Pulmonary artery endothelial cell (primary cell): ENCODE data around the gene PWP2. TPM values are rescaled to one million over a fixed set of nuclear protein-coding genes. Genes with fewer than 3 reads are reported as not detected.
"Not testable (repeated sequence)": the region's sequence is repeated elsewhere in the genome, so short reads cannot be mapped to it uniquely, and the experiment has no call there.

Experiments used
- DNase-seq: peaks from one replicate; pipeline ENCODE4 v3.0.0-alpha.2; 2011; ENCODE audit warnings: low read depth, low spot score
- total RNA-seq: library from RNA; depleted of rRNA; stranded (reverse); fragments of >200 nt; gene quantifications from 2 replicates; pipeline ENCODE4 v1.2.3, GENCODE V29; 2014

Gene PWP2
- total RNA-seq, 1 donor from 2014 or later, result 6.3 TPM

DNA sequence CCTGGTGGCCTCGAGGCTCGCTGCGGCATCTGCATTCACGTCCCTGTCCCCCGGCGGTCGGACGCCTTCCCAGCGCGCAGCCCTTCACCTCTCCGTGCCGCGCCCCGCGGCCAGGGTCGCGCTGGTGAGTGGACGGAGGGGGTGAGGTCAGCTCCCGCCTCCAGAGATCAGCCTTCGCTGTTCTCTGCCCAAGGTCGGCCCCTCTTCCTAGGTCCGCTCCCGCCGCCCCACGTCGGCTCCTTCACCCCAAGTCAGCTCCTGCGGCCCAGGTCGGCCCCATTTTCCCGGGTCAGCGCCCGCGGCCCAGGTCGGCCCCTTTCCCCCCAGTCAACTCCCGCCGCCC is 26.5 kb downstream of the PWP2 start:
- DNase-seq, result not testable (repeated sequence)

DNA sequence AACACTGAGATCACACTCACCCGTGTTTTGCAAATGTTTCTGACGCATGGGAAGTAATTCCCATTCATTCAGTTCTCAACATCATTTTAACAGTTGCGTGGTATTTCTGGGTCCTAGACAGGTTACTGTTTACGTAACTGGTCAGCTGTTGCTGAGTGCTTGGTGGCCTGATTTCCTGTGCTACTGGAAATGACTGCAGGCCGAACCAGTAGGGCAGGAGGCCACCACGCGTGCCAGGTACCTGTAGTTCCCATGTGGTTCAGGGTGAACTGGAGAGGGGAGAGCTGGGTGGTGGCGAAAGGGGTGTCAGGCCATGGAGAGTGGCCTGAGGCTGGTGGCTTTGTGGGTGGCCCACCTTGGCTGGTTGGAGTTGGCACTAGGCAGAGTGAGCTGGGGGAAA is 27.5 kb downstream of the PWP2 start:
- DNase-seq, result not testable (repeated sequence)

DNA sequence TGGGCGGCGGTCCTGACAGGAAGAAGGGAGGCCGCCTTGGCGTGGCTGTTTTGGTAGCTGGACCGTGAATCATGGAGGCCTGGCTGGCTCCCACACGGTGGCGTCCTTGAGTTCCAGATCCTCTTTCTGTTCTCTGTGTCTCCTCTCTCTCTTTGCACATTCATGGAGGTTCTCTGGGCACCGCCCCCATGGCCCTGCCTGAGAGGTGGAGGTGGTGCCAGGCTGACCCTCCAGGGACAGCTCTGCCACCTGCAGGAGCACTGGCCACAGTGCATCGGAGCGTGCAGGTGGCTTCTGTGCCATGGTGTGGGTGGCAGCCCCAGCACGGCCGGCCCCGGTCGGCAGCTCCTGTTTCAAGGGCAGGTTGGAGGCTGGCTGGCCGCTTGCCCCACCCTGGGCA is 30.8 kb downstream of the PWP2 start:
- DNase-seq, result not testable (repeated sequence)

DNA sequence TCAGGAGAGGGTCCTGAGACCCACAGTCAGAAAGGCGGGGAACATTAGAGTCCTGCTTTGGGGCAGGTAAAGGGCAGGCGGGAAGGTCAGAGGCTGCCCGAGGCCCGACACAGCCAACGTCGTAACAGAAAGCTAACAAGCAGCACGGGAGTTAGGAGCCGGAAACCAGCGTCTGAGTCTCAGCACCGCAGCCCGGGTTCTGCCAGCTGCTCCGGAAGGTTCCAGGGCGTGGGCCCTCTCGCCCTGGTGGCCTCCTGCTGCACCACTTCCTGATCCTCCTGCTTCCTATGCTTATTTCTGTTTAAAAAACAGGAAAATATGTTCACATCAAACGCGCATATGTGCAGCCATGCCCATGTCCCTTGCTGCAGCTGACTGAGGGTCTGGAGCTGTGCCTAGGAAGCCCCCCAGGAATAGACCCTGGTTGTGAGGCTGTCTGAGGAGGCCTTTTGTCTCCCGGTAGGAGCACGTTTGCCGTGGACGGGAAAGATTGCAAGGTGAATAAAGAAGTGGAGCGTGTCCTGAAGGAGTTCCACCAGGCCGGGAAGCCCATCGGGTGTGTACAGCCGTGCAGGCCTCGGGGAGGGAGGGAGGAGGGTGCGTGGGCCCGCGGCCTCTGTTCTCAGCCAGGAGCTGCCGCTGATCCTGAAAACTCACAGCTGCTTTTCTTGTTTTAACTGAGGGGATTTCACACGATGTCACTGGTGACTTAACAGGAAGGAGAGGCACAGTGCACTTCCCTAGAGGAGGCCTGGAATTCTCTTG is 32.8 kb downstream of the PWP2 start:
- DNase-seq, result not testable (repeated sequence)

DNA sequence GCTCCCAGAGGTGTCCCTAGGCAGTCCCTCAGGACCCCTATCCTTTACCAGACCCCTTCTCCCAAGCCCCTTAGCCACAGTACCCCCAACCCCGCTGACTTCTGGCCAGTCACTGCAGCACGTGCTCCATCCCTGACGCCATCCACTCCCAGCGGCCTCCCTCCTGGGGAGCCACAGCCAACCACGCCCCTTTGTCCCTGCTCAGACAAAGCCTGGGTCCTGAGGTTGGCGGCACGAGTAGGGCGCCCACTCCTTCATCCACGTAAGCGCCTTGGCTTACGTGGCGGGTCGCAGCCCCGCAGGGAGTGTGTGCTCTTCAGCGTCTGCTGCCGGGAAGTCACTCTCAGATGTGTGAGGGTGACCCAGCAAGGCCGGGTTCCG is 33.3 kb downstream of the PWP2 start:
- DNase-seq, result not testable (repeated sequence)

DNA sequence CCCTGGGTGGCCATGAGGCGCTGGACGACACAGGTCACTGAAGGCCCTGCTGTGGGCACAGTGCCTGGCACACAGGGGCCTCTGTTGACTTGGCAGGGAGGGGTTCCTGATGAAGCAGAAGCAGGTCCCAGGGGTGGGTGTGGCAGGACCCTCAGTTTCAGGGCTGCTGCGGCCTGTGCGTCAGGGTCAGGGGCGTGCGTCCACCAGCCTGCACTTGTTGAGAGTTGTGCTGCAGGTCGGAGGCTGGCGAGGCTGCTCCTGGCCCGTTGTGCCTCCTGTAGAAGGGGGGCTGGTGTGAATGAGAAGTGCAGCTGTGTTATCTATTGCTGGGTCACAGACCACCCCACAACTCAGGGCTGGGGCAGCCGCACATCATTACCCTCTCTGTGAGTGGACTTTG is 35.3 kb downstream of the PWP2 start:
- DNase-seq, result not testable (repeated sequence)

DNA sequence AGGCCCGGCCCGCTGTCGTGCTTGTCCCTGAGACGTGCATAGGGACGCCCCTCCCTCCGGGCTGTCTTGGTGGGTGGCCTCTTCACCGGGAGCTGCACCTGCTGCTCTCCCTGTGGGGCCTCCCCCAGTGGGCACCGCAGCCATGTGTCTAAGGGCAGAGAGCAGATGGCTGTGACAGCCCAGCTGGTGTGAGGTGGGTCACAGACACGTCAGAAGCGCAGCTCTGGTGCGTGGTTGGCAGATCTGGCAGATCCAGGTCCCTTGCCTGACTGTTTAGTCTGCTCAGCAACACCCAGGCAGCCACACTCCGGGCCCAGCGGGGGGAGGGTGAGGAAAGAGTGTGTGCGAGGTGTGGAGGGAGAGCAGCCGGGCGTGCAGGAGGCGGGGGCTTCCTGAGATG is 36.2 kb downstream of the PWP2 start:
- not testable (repeated sequence) for DNase-seq

DNA sequence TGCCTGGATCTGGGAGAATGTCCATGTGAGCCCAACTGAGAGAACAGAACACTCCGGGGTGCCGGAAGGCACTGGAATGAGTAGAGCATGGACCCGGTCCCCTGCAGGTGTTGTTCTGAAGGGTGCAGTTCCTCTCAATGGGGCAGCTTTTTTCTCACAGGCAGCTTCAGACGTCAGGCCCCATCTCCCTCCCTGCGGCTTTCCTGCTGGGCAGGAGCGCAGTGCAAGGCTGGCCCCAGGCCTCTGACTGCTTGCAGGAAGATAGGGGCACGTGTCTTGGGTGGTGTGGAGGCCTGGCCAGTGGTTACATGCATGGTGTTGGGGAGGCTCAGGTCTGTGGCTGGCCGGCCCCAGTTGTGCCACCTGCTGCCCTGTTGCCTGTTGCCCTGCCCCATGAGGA is 36.8 kb downstream of the PWP2 start:
- not testable (repeated sequence) for DNase-seq

DNA sequence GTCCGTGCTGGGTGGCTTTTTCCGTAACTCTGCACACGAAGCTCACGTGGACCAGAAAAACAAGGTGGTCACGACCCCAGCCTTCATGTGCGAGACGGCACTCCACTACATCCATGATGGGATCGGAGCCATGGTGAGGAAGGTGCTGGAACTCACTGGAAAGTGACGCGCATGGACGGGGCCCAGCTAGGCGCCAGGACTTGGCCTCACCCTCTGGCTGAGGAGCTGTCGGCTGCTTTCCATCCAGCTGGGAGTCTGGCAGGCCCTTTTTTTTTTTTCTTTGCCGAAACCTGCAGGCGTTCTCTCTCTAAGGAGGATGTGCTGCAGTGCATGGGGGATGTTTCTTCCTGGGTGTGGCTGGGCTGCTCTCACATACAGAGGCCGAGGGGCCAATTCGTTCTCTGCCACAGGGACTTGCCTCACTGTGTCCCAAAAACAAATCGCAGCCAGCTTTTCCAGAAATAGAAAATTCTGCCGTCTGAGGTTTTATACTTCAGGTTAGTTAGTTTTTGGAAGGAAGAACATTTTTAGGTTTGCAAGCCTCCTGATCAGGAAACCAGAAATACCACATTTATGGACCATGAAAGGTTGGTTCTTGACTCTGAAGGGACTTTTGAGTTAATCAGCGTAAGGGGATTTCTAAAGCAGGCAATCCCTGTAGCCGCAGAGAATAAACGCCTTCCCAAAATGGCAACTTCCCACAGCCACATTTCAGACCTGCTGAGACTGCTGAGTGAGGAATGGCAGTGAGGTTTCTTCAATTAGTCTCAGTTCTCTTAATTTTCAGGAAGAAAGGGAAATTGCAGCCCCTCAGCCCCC is 37.8 kb downstream of the PWP2 start:
- DNase-seq, result not testable (repeated sequence)

DNA sequence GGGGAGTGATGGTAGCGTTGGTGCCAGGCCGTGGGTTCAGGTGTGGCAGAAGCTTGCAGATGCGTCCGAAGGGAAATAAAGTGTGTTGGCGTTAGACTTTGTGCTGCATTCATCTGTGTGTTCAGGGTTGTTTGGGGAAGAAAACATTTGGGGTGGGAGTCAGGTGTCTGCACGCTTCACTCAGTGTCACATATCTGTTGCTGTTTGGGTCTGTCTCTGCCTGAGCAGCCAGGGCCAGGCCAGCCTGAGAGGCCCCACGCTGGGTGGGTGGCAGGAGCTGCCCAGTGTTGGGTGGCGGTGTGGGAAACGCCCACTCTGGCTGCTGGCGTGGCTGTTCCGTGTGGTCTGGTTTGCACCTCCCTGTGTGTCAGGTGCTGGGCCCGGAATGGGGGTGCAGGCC is 38.4 kb downstream of the PWP2 start:
- DNase-seq, result not testable (repeated sequence)

DNA sequence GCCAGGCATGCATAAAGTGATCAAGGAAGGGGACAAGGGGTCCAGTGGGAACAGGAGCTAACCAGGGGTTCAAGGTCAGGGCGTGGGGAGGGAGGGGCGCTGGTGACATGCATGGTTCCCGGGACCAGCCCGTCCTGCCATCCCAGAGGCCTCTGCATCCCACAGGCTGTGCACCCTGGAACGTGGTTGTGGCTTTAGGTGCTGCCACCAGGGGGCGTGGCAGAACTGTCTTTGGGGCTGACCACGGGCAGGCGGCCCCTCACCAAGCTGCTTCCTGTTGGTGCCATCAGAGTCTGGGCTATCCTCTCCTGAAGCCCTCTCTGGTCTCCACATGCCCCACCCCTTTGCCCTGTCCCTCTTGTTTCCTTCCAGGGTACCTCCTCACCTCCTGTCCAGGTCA is 39.9 kb downstream of the PWP2 start:
- DNase-seq, result not testable (repeated sequence)

DNA sequence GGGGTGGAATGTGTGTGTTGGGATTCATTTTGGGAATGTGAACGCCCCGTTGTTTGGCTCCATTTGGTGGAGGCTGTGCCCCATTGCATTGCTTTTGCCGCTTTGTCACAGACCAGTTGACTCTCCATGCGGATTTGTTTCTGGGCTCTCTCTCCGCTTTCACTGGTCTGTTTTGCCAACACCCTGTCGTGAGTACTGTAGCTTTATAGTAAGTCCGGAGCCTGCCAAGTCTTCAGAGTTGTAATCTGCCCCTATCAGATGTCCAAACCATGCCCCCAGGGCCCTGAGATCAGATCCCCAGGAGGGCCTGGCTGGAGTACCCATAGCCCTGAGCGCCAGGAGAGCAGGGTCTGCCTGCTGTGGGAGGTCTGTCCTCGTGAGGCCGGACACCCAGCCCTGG is 43.1 kb downstream of the PWP2 start:
- DNase-seq, result not testable (repeated sequence)

DNA sequence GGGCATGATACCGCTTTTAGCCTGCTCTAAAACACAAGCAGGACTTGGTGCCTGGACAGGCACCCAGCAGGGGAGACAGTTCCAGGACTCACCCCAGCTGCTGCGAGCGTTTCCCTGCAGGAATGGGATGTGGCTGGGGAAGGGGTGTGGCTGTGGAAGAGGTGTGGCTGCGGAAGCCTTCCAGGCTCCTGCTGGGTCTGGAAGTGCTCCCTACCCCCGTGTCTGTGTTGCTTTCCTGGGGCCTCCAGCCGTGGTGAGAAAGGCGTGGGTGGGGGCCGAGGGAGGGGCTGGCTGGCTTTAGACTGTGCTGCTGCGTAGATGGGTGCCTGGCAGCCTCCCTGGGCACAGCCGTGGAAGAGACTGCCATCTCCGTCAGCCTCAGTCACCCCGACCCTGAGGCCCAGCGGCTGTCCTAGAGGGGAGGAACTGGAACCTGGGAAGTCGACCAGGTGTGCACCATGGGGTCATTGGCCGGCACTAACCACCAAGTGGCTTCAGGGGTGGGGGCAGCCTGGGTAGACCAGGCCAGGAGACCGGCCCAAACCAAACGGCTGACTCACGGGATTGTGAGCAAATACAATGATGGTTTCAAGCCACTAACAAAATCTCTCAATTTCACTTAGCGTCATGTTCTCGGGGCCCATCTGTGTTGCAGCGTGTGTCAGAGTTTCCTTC is 46.2 kb downstream of the PWP2 start:
- DNase-seq, result not testable (repeated sequence)

DNA sequence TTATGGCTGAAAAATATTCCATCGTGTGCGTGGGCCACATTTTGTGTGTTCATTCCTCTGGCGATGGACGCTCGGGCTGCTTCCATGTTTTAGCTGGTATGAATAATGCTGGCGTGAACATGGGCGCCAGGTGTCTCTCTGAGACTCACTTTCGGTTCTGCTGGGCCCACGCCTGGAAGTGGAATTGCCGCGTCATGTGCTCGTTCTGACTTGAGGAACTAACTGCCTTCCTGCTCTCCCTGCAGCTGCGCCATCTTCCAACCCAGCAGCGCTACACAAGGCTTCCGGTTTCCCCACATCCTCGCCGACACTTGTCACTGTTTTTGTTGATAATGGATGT is 46.7 kb downstream of the PWP2 start:
- DNase-seq, result not testable (repeated sequence)

DNA sequence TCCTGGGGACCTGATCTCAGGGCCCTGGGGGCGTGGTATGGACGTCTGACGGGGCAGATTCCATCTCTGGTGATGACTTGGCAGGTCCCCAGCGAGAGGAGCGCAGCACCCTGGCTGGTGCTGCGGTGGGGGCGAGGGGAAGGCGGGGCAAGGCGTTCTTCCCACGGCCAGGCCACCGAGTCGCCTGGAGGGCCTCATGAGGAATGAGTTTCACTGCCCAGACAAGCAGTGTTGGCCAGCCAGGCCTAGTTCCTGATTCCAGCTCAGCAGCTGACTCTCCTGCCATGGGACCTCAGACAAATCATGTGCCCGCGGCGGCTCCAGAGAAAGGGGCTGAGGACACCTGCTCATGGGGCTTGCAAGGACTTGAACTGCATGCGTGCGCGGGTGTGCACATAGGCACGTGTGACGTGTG is 47.6 kb downstream of the PWP2 start:
- DNase-seq, result not testable (repeated sequence)

DNA sequence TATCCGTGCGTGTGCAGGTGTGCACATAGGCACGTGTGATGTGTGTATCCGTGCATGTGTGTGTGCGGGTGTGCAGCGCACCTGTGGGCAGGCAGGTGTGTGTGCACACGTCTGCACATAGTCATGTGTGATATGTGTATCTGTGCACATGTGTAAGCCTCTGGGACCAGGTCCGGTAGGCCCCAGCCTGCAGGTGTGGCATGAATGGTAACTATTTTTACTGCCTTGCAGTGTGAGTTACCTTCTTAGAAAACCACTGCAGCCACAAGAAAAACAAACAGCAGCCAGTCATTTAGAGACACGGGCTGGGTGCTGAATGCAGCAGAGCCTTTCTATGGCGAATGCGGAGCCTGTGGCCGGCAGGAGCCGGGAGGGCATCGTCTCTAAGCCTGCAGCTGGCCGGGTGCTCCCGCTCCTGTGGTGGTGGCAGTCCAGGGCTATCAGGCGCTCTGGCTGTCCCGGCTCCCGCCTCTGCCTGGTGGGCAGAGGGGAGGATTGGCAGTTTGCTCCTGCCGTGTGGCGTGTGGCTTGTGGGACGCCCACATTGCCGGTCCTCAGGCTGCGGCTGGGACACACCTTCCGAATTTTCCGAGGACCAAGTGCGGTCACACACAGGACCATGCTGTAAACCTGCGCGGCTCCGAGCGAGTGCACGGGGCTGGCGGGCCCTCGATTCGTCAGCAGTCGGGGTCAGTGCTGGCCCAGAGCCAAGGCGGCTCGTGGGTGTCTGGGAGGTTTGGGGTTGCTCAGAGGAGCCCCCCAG is 48.2 kb downstream of the PWP2 start:
- DNase-seq, result not testable (repeated sequence)

DNA sequence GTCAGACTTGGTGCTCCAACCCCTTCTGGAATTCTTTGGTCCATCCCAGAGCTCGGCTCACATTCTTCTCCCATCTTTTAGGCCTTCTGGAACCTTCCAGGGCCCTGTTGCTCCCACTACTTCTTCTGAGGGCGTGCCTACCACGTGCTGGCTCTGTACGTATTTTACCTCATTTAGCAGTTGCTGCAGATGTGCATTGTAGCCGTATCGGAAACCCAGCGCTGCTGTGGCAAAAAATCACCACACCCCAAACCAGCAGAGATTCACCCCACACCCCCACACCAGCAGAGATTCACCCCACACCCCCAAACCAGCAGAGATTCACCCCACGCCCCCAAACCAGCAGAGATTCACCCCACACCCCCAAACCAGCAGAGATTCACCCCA is 48.8 kb downstream of the PWP2 start:
- not testable (repeated sequence) for DNase-seq

DNA sequence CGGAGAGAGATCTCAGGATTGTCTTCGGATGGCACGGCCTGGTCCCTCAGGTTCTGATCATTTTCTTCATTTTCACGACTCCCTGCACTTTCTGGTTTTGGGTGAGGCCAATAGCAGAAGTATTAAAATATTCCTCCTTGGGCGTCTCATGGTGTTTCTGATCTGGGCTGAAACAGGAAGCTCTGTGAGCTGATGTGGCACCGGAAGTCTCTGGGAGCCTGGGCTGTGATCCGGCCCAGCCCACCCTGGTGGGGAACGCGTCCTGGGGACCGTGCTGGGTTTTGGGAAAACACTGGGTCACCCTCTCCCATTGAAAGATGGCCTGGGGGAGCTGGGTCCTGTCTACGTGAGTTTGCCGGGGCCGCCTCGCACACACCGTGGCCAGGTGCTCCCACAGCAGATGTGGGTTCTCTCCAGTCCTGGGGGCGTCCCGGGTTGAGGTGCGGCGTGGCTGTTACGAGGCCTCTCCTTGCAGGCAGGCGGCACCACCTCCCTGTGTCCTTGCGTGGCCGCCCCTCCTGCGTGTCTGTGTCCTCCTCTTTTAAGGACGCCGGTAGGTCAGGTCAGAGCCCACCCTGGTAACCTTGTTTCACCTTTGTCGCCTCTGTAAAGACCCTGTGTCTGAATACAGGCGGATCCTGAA is 50.4 kb downstream of the PWP2 start:
- not testable (repeated sequence) for DNase-seq

DNA sequence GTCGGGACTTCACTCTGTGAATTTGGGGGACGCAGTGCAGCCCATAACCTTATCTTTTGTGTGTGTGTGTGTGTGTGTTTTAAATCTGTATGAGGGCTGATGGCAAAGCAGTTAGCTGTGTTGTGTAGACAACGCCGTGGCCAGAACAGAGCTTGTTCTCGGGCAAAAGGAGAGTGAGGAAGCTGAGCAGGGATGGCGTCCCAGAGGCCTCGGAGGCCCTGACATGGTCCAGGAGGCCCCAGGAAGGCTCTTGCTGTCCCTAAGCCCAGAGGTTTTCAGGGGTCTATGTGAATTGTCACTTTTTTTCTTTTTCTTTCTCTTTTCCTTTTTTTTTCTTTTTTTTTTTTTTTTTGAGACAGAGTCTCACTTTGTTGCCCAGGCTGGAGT is 50.9 kb downstream of the PWP2 start:
- not testable (repeated sequence) for DNase-seq

DNA sequence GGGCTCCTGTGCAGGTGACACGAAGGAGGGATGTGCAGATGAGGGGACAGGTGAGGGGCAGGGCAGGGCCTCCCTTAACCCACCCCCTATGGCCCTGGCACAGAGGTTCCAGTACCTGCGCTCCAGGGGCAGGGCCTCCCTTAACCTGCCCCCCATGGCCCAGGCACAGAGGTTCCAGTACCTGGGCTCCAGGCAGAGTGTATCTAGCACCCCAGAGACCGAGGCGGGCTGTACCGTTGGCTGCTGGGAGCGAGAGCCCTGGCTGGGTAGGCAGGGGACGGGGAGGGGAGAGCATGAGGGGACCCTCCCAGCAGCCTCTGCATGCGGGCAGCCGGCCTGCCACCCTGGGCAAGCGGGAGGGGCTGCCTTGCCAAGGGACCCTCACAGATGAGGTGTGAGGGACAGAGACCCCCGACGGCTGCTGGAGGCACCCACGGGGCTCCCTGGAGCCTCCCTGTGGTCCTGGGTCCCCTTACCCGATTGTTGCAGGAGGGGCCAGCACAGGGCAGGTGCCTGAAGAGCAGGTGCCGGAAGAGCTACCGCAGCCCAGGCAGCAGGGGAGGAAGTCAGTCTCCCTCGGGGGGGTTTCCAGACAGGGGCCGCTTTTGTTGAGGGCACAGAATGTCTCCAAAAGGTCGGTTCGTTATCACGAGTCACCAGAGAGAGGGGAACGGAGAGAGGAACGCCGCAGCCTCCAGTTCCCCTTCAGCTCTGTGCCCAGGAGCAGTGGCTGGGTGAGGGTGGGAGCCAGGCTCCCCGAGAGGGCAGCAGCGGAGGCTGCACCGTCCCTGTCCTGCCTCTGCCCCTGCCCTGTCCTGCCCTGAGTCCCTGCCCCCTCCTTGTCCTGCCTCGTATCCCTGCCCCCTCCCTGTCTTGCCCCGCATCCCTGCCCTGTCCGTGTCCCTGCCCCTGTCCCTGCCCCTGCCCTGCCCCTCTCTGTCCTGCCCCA is 52.4 kb downstream of the PWP2 start:
- DNase-seq, result not testable (repeated sequence)
